DMS79 (cell line): ENCODE results near the gene LY6G6F.
A peak's percentile ranks its signal among the peaks of the same experiment; 100 is the strongest.

Experiments used
- DNase-seq: peaks from one replicate; lab custom pipeline; 2025; lab: John Stamatoyannopoulos, UW

LY6G6F gene

DNA sequence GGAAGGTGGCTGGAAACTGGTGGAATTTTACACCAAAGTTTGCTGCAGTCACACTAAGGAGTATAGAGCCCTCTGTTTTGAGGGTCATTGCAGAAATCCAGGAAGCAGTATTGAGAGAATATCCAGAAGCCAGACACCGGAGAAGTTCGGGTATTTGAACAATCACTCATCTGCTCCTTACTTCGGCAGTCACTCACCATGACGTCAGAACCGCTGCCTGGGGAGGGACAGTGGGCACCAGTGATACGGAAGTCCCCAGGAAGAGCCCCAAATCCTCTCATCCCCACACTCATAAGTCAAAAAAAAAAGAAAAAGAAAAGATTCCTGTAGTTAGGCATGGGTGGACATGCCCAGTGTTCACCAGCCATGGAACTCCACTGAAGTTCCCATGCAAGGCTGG, 29.8 kb upstream of the LY6G6F start:
- DNase-seq = no peak

DNA sequence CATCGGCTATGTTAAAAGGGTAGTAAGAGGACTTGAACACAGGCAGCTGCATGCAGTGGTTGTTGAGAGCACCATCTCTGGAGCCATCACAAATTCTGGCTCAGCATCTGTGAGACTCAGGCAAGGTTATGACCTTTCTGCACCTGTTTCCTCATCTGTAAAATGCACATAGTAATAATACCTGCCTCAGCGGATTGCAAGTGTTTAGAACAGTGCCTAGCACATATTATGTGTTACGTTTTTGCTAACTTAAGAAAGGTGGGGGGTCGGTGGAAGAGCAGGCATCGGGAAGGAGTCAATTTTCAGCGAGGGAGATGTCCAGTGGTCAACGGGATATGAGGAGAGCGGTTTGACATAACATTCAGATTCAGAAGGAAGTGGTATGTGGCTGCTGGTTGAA, 28.7 kb upstream of the LY6G6F start:
- no peak for DNase-seq

DNA sequence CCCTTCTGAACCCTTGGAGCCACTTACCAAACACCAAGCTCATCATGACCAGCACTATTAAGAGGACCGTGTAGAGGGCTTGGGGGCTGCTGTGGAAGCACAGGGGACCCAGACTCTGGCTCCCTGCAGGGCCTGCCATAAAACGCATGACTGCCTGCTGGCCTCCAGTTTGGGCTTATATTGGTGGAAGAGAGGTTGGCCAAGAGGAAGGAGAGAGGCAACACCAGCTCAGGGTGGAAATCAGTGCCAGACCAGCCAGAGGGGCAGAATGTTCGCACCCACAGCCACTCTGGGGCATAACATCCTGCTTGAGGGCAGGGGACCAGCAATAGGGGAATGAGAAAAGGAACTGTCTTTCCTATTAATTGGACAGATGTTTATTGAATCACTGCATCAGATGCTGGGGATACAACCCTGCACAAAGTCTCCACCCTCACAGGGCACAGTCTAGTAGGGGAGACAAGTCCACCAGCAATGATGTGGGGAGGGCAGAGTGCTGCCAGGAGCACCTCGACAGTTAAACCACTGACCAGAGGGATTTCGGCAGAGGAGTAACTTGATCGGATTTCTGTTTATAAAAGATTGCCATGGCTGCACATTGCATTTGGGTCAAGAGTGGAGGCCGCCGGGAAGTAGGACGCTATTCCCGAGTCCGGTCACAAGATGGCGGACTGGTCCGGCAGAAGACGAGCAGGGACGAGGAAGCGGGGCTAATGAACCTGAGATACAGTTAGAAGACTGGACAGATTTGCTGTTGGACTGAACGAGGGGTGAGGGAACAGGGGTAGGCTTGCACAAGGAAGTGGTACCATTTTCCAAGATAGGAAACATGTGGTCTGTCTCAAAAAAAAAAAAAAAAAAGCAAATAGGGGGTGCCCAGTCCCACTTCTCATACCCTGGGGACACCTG, 26.2 kb upstream of the LY6G6F start, which contains the start of gene LY6G5C:
Gene LY6G5C (minus strand): TSS at position 842 of the 909 bp plus-strand sequence. CDS start 694 bp downstream, at position 148.
- peak; percentile 85 for DNase-seq

DNA sequence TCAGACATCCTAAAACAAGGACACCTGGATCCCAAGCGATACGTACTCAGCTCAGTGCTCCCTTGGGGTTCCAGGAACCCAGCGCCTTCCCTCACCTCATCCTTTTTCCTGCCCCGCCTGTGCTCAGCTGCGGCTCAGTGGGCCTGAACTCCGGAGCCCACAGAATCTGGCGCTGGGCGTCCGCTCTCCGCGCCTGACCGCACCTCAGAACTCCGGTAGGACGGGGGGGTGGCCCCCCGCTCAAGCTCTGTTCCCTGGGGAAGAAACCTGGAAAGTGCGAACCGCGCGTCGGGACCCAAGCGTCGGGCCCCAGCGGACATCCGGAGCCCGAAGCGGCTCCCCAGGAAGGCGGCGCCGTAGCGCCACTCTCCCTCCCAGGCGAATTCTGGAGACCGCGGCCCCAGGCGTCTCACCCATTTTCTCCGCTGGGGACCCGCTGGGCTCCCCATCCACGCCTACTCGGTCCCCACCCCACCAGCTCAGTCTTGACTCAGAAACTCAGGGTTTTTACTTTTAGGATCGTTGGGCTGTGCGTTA, 25.5 kb upstream of the LY6G6F start:
- peak; percentile 45 for DNase-seq

DNA sequence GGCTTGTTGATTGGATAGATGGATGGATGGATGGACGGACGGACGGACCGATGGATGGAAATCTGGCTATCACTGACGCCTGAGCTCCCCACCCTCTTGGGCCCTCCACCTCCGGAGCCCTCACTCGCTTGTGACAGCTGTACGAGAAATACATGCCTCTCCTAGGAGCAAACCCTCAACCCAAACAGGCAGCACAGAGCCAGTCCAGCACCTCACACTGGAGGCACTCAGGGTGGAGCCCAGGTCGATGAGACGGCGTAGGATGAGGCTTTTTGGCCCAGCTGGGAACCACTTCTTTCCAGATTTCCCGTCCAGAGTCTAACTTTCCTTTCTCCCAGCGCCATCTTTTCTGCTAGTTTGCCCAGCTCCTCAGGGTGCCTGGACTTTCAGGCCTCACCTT, 23.1 kb upstream of the LY6G6F start:
- no peak for DNase-seq

DNA sequence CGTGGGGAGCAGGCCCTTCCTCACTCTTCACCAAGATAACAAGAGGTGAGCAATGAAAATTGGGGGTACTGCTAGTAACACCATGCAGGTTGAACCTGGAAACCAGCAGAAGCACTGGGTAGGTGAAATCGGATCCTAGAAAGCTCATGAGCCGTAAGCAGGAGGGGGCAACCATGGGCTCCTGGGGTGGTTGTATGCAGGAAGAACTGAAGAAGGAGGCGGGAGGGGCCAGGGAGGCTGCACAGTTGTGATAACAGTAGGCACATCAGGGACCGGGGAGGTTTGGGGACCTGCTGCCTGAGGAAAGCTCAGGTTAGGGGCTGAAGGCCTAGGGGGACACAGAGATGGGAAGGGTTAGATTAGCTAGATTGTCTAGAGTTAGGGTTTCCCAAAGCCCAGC, 20.2 kb upstream of the LY6G6F start:
- no peak for DNase-seq

DNA sequence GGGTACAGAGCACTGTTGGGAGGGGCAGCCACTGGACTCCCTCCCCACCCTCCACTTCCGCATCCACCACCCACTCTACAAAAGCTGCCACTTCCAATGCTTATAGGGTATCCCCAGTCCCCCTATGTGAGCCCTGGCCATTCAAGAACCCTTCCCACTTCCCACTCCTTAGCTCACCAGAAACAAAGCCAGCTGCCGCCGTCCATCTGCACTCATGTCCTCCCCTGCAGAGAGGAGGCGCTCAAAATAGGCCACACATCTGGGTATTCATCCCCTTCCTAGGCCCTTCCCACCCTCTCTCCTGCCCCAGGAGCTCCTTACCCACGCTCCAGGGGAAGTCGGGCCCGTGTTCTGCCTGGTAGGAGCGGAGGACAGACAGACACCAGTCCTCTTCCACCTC, 19.3 kb upstream of the LY6G6F start:
- DNase-seq = no peak

DNA sequence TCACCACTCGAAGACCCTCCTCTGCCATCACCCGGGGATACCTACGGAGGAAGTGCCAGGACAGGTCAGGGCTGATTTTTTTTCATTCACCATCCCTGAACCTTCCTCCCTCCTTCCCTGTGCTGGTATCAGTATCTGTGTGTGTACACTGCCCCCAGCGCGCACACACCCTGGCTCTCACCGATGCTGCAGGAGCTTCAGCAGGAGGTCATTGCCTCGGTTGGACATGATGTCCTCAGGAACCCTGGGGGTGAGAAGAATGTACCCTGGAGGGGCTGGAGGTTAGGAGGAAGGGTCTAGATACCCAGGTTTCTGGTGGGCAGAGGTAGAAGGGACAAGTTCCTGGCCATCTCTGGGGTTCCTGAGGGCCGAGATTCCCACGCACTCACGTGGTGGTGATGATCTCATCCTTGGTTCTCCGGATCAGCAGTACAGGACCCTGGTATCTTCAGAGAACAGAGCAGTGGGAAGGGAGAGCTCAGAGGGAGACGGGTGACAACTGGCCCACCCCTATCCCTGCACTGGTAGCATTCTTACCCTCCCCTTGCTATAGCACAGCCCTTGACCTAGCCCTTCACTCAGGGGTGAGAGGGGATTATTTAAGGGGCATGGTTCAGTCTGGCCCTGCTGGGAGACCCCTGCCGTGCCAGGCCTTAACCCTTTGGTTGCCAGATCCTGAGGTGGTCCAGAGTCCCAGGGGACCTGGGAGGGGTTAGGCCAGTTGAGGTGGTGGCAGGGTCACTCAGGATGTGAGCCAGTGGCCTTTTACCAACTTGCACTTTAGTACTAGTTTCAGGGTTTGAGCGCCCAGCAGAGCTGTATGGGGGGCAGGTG, 18.6 kb upstream of the LY6G6F start:
- no peak for DNase-seq

DNA sequence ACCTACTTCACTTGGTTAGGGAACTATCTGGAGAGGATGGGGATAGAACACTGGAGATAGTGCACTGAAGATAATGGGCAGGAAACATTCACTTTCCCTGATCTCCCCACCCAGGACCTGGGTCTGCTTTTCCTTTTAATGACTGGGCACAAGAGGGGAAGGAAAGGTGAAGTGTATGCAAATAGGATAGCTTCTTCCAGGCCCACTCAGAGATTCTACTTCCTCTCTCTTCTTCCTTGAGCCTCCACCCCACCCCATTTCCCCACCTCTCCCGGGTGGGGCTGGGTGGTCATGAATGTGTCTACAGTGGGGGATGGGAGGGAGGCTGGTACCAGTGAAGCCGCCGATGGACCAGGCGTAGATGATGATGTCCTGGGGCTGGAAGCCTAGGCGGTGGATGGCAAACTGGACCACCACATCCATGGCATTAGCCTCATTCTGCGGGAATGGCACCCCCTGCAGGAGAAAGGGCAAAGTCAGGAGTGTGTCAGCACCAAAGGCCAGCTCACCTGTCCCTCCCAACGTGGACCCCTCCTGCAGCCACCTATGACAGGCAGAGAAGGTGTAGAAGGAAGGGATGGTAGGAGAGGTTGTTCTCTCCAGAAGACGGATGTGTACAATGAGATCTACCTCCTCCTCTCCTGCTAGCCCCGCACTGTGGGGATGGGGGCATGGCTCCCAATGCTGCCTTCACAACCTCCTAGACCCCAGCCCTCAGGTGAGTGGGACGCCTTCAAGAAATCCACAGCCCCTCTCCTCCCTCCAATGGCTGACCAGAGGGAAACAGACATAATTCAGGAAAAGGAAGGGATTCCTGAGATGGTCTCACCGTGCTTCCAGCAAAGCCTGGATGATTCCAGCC, 17.2 kb upstream of the LY6G6F start:
- no peak for DNase-seq

DNA sequence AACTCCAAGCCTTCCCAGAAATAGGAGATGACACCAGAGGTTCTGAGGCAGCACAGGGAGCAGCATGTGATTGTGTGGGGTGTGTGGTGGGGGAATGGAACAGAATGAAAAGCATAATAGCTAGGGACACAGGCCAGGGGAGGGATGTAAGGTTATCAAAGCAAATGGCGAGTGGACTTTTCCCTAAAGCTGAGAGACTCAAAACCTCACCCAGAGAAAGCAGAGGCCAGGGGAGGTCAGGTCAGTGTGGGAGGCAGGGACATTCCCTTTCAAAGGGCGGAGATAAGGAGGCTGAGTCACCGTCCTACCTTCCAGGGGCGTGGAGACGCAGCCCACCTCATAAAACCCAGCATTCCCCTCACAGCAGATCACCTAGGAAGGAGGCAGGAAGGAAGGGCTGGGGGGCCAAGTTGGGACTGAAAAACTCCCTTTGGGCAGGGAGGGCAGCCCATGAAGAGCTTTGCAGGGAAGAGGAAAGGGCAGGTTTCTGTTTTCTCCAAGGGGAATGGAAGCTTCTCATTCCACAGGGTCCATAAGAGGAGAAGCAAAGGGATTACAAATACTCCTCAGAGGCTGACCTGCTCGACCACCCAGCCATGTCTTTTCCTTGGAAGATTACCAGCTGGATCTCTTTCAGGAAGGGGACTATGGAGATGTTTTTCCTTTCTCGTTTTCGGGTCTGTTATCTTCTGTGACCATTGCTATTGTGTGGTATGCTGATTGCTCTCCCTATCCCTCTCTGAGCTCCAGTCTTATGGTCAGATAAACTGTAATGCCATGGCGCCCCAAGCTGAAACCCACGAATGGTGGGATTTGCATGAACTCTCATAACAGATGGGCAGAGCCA, 16.2 kb upstream of the LY6G6F start:
- no peak for DNase-seq

DNA sequence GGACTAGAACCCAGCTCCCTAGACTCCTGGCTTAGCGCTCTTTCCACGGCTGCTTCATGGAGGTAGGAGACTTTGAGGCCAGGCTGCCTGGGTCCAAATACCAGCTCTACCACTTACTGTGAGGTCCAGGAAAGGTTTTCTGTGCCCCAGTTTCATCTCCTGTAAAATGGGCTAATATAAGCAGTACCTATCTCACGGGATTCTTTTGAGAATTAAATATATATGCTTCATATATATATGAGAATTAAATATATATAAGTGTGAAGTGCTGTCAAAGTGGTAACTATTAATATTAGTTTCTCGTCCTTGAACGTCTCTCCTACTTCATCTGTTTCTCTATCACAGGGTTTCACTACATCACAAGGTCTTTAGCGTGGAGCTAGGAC, 15.6 kb upstream of the LY6G6F start:
- DNase-seq = no peak

DNA sequence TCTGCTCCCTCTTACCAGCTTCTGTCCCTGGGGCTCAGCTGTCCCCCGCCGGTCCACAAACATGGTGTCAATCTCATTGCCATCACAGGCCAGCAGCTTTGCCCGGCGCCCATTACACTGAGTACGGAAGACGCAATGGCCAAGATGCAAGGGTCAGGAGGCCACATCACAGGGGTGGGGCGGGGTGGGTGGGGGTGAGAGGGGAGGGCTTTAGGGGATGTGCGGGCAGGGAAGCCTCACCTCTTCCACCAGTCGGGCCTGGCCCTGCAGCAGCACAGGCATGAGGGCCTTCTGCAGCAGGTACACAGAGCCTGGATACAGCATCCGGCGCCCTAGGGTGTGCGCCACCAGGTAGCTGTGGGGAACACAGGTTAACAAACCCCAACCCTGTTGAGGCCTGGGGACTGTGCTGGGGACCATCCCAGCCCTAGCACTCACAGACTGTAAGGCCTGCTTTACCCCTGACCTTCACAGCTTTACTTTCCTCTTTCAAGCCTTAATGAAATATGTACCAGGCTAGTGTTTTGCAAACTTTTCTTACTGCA, 15.0 kb upstream of the LY6G6F start:
- no peak for DNase-seq

DNA sequence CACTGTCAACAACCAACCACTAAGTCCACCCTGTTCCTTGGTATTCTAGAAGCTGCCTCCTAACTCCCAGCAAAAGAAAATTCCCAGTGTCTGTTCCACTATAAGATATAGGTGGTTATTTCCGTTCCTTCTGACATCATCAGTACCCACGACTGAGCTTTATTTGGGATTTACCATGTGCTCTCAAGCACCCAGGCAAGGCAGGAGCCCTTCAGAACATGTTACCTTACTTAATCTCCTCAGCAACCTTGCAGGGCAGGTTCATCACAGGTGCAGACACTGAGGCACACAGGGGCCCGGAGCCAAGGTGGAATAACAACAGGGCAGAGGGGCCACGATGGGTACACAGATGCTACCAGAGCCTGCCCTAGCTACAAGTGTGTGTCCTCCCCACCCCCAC, 14.3 kb upstream of the LY6G6F start:
- no peak for DNase-seq

DNA sequence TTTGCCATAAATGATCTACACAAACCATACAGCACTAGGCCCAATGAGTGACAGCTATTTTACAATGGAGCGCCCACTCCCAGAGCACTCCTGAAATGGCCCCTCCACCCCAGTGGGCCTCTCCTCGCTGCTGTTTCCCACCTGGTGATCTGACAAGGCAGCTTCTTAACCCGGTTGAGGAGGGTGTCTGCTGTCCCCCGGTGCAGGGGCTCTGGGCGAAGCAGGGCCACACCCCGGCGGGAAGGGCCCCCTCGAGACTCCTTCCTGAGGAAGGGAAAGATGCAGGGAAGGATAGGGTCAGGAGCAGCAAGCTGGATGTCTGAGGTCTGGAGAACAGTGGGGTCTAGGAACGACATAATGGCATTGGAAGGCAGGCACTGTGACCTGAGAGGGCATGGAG, 13.8 kb upstream of the LY6G6F start:
- DNase-seq = no peak

DNA sequence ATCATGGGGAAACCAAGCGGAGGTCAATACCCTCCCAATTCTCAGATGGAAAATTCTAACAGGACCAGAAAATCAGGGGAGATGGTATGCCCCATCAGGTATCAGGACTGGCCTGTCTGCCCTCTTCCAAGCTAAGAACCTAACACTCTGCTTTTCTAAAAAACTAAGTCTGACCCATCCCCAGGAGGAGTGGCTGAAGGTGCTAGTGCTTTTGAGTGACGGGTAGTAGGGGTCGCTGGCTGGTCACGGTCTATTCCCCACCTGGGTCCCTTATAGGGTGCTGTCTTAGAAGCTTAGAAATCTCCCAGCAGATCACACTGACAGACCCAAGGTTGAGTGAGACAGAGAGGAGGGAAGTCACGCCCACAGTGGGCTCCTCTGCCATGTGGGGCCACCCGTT, 13.1 kb upstream of the LY6G6F start:
- DNase-seq = no peak

DNA sequence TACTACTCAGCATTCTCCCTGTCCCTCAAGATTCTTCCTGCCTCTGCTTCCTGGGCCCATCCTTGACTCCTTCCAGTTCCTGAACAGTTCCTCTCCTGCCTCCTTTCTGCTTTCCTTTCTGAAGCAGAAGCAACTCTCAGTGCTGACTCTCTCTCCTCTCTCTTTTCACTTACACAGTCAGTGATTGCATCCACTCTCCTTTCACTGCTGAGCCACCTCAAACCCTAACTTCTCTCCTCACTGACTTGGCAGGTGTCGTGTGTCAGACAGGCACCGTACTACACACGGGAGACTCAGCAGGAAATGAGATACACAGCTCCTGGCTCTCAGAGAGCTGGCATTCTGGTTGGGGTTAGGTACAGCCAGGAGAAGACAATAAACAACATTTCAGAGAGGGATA, 9.1 kb upstream of the LY6G6F start:
- no peak for DNase-seq

DNA sequence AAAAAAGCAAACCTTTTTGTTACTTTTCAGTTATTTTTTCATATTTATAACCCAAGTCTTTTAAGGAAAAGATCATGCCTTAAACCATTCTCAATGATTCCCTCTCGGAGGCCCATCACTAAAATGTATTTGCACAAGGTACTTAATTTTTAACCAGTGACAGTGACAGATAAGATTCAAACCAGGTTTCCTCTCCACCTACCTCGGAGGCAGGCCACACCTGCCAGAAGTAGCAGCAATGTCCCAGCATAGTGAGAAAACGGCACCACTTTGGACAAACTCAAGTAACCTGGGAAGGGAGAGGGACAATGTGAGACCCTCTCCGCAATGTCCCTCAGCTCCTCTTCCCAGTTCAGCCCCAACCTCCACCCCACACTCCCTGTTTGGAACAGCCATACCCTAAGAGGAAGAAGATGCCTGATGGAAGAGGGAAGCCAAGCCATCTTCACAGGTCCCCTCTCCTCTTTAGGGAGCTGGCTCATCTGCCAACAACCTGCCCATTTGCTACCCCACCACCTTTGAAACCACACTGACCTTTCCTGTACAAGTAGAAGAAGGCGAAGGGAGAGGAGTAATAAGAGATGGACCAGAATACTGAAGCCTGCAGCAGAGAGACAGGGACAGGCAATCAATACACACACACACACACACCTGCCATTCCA, 5.8 kb upstream of the LY6G6F start:
- DNase-seq = no peak

DNA sequence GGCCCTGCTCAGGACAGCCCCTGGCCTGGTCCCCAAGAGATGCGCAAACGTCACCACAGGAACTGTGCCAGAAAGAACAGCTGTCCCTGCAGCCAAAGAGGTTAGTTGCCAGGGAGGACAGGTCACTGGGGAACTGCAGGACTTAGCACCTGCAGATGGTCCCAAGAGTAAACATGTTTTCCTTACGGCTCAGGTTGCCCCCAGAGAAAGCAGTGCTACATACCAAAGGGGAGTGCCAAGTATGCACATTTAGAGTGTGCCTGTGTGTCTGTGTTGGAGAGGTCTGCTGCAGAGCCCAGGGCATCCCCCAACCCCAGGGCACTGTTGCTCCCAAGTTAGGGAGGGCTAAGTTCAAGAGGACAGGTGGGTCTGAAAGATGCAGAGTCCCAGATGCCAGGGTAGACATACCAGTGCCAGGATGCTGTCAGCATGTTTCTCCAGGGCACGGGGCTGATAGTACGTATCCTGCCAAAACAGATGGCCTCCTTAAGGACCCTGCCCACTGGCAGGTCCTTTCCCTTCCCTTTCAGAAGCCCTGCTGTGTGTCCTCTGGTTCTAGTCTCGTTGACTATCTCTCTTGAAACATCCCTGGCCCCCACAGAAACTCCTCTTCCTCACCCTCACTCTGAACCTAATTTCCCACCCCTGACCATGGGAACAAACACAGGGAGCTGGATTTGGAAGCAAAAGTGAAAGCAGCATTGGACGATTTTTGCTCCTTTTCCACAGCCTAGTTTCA, 4.8 kb upstream of the LY6G6F start:
- DNase-seq = peak; percentile 65

DNA sequence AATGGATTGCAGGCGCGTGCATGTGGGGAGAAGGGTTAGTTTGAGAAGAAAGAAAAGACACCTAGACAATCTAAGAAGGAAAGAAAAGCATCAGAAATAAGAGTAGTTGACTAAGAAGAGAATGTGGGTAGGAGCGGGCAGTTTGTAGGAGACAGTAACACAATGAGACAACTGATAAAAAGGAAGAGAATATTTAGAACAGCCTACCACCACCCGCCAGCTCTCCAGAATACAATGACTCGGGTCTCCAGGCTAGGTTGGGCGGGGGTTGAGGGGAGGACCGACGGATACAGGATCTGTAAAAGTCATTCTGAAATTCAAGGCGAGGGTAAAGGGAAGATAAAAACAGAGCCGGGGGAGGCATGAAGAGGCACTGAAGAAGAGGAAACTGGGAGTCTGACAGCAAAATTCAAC, 4.3 kb upstream of the LY6G6F start:
- DNase-seq = no peak
